GM18870 (cell line): Measurements from ENCODE around the gene CHKB.
"Not testable (repeated sequence)": the region's sequence is repeated elsewhere in the genome, so short reads cannot be mapped to it uniquely, and the experiment has no call there.

Experiments
- ATAC-seq: cut with Tn5 transposase; IDR thresholded peaks from one replicate; pipeline ENCODE4 v1.9.1; 2021; ENCODE audit warnings: moderate library complexity; ENCODE audit not compliant: unreplicated experiment

The CHKB gene

GRCh38 chr22:50612528-50613221 is 30.0 kb upstream of the CHKB start:
- ATAC-seq = no peak

- no peak for ATAC-seq
Measured at GRCh38 chr22:50612168-50612527, 29.5 kb upstream of the CHKB start.

- no peak for ATAC-seq
Measured at GRCh38 chr22:50611341-50612060, 28.9 kb upstream of the CHKB start.

- ATAC-seq = no peak
Measured at GRCh38 chr22:50610581-50610980, 27.9 kb upstream of the CHKB start.

- no peak for ATAC-seq
Measured at GRCh38 chr22:50610041-50610451, 27.4 kb upstream of the CHKB start.

- no peak for ATAC-seq
Measured at GRCh38 chr22:50609599-50609998, 26.9 kb upstream of the CHKB start.

- no peak for ATAC-seq
Measured at GRCh38 chr22:50608996-50609395, 26.3 kb upstream of the CHKB start.

GRCh38 chr22:50608058-50608840 is 25.6 kb upstream of the CHKB start:
- not testable (repeated sequence) for ATAC-seq

GRCh38 chr22:50607659-50608020 is 25.0 kb upstream of the CHKB start:
- no peak for ATAC-seq

- no peak for ATAC-seq
Measured at GRCh38 chr22:50606946-50607658, 24.5 kb upstream of the CHKB start.

GRCh38 chr22:50606165-50606945 is 23.7 kb upstream of the CHKB start:
- ATAC-seq = no peak

- ATAC-seq = no peak
Measured at GRCh38 chr22:50605613-50606074, 23.0 kb upstream of the CHKB start.

- ATAC-seq = no peak
Measured at GRCh38 chr22:50605002-50605612, 22.5 kb upstream of the CHKB start.

GRCh38 chr22:50604256-50605001 is 21.8 kb upstream of the CHKB start:
- ATAC-seq = no peak

- no peak for ATAC-seq
Measured at GRCh38 chr22:50603511-50604255, 21.0 kb upstream of the CHKB start.

- ATAC-seq = no peak
Measured at GRCh38 chr22:50602338-50602700, 19.7 kb upstream of the CHKB start.

- no peak for ATAC-seq
Measured at GRCh38 chr22:50601669-50602337, 19.2 kb upstream of the CHKB start.
